H1 (cell line): Measurements from ENCODE around the gene SHROOM3. TPM values are rescaled to one million over a fixed set of nuclear protein-coding genes. Genes with fewer than 3 reads are reported as not detected.
A peak's percentile ranks its signal among the peaks of the same experiment; 100 is the strongest.

Source experiments
- CTCF ChIA-PET: fragments of 300-600 bp; sonication (Branson Sonifier 250); formaldehyde crosslinking; loops from one replicate; lab custom pipeline; 2021; ENCODE audit not compliant: partially characterized antibody; lab: Charles Lee
- POLR2A ChIA-PET: fragments of 300-600 bp; sonication (Branson Sonifier 250); formaldehyde crosslinking; loops from one replicate; lab custom pipeline; 2021; ENCODE audit warnings: inconsistent platforms; ENCODE audit not compliant: partially characterized antibody; lab: Charles Lee
- DNase-seq, 2 experiments: peaks; one replicate each; pipeline versions ENCODE4 v3.0.0 to v3.0.0-alpha.2; 2010 to 2022; ENCODE audit warnings: low spot score in 2 of 2, low read depth in 1 of 2, mixed read lengths in 1 of 2
- FAIRE-seq: peaks from 2 replicates; lab custom pipeline; 2011; peaks lifted over from hg19 to GRCh38; lab: Jason Lieb, UNC
- H2AFZ ChIP-seq: 2 replicates; pipeline ENCODE4 v1.8.1; 2012; ENCODE audit warnings: low read length, inconsistent platforms
- H2AK5ac ChIP-seq: 2 replicates; pipeline ENCODE4 v1.6.1; 2013; ENCODE audit warnings: low read depth, low read length
- H2BK120ac ChIP-seq: replicated peaks from 2 replicates; pipeline ENCODE3; 2013; ENCODE audit warnings: low read depth, low read length, inconsistent platforms
- H2BK12ac ChIP-seq: 2 replicates; pipeline ENCODE4 v1.6.1; 2013; ENCODE audit warnings: low read depth, low read length
- H2BK15ac ChIP-seq: 2 replicates; pipeline ENCODE4 v1.6.1; 2013; ENCODE audit warnings: low read length
- H2BK20ac ChIP-seq: 2 replicates; pipeline ENCODE4 v1.6.1; 2013; ENCODE audit warnings: low read length
- H2BK5ac ChIP-seq: 2 replicates; pipeline ENCODE4 v1.6.1; 2013; ENCODE audit warnings: low read depth, low read length
- H3K14ac ChIP-seq: 2 replicates; pipeline ENCODE4 v1.6.1; 2013; ENCODE audit warnings: inconsistent platforms; ENCODE audit not compliant: insufficient read length
- H3K18ac ChIP-seq: 2 replicates; pipeline ENCODE4 v1.6.1; 2013; ENCODE audit warnings: low read length; ENCODE audit errors: extremely low read depth
- H3K23ac ChIP-seq: 2 replicates; pipeline ENCODE4 v1.6.1; 2013; ENCODE audit warnings: inconsistent platforms; ENCODE audit not compliant: insufficient read length
- H3K23me2 ChIP-seq: 2 replicates; pipeline ENCODE4 v1.6.1; 2013; ENCODE audit warnings: low read depth, low read length
- H3K27ac ChIP-seq: 2 replicates; pipeline ENCODE4 v1.6.1; 2011; ENCODE audit warnings: low read depth, low read length, inconsistent platforms
- H3K27me3 ChIP-seq, 4 experiments: replicated peaks in 1 of 4; 1 replicate in 1 of 4; 2 replicates in 3 of 4; pipeline versions ENCODE4 v1.6.1 to v1.8.1; 2011 to 2013; ENCODE audit warnings: low read length in 3 of 4, mild to moderate bottlenecking in 3 of 4, inconsistent platforms in 2 of 4, mixed read lengths in 2 of 4, moderate library complexity in 1 of 4; ENCODE audit not compliant: control insufficient read depth in 3 of 4, insufficient read depth in 3 of 4; ENCODE audit errors: extremely low read depth in 1 of 4
- H3K36me3 ChIP-seq, 4 experiments: 2 replicates each; pipeline versions ENCODE4 v1.6.1 to v1.8.1; 2011 to 2013; ENCODE audit warnings: mild to moderate bottlenecking in 4 of 4, low read length in 3 of 4, moderate library complexity in 2 of 4, control low read depth in 1 of 4, inconsistent platforms in 1 of 4; ENCODE audit not compliant: insufficient read depth in 4 of 4, control insufficient read depth in 2 of 4
- H3K4ac ChIP-seq: replicated peaks from 2 replicates; pipeline ENCODE3; 2013; ENCODE audit warnings: low read length, low read depth, mixed read lengths, inconsistent platforms; ENCODE audit not compliant: insufficient read length
- H3K4me1 ChIP-seq, 4 experiments: replicated peaks in 1 of 4; 1 replicate in 1 of 4; 2 replicates in 3 of 4; pipeline versions ENCODE4 v1.6.1 to v1.8.1; 2011 to 2013; ENCODE audit warnings: low read length in 3 of 4, inconsistent platforms in 2 of 4, mixed read lengths in 1 of 4; ENCODE audit not compliant: insufficient read depth in 4 of 4, control insufficient read depth in 3 of 4
- H3K4me2 ChIP-seq, 2 experiments: 2 replicates each; pipeline versions ENCODE4 v1.6.1 to v1.8.1; 2011 to 2013; ENCODE audit warnings: low read depth in 2 of 2, low read length in 2 of 2, control low read depth in 1 of 2, inconsistent platforms in 1 of 2, mild to moderate bottlenecking in 1 of 2; ENCODE audit not compliant: insufficient read depth in 1 of 2
- H3K4me3 ChIP-seq, 4 experiments: fragments of 200-600, 300-600 bp in 1 of 4; sonication (generic), shearing (Covaris generic), sonication (Bioruptor Twin) in 1 of 4; 2 replicates each; pipeline versions ENCODE4 v1.5.1 to v1.8.1; 2011 to 2016; ENCODE audit warnings: low read length in 4 of 4, low read depth in 3 of 4, control low read depth in 2 of 4, inconsistent platforms in 2 of 4, mild to moderate bottlenecking in 2 of 4, mixed read lengths in 1 of 4, moderate library complexity in 1 of 4; ENCODE audit not compliant: insufficient read depth in 2 of 4; ENCODE audit errors: extremely low read depth in 1 of 4
- H3K56ac ChIP-seq: replicated peaks from 2 replicates; pipeline ENCODE3; 2013; ENCODE audit warnings: low read depth, mild to moderate bottlenecking, mixed read lengths, low read length, inconsistent platforms; ENCODE audit not compliant: insufficient read length
- H3K79me1 ChIP-seq: 2 replicates; pipeline ENCODE4 v1.6.1; 2013; ENCODE audit warnings: low read depth, low read length, control low read depth
- H3K79me2 ChIP-seq, 2 experiments: 2 replicates each; pipeline versions ENCODE4 v1.6.1 to v1.8.1; 2012 to 2013; ENCODE audit warnings: low read length in 2 of 2, mild to moderate bottlenecking in 2 of 2, inconsistent platforms in 1 of 2; ENCODE audit not compliant: insufficient read depth in 2 of 2, control insufficient read depth in 1 of 2
- H3K9ac ChIP-seq, 4 experiments: replicated peaks in 1 of 4; 1 replicate in 1 of 4; 2 replicates in 3 of 4; pipeline versions ENCODE4 v1.6.1 to v1.8.1; 2011 to 2013; ENCODE audit warnings: low read depth in 3 of 4, low read length in 3 of 4, control low read depth in 2 of 4, mild to moderate bottlenecking in 2 of 4, moderate library complexity in 2 of 4, inconsistent platforms in 1 of 4; ENCODE audit errors: extremely low read depth in 1 of 4
- H3K9me3 ChIP-seq, 2 experiments: 2 replicates each; pipeline versions ENCODE4 v1.6.1 to v1.8.1; 2012 to 2013; ENCODE audit warnings: mild to moderate bottlenecking in 2 of 2, moderate library complexity in 2 of 2, control low read depth in 1 of 2, inconsistent platforms in 1 of 2, low read depth in 1 of 2, low read length in 1 of 2, mixed read lengths in 1 of 2; ENCODE audit not compliant: insufficient read depth in 2 of 2
- H4K20me1 ChIP-seq, 2 experiments: replicated peaks in 1 of 2; 2 replicates each; pipeline versions ENCODE3 to v1.8.1; 2011 to 2013; ENCODE audit warnings: inconsistent platforms in 2 of 2, low read length in 2 of 2, mild to moderate bottlenecking in 1 of 2; ENCODE audit not compliant: insufficient read depth in 2 of 2, control insufficient read depth in 1 of 2
- H4K5ac ChIP-seq: 2 replicates; pipeline ENCODE4 v1.6.1; 2013; ENCODE audit warnings: low read length, low read depth, mixed read lengths, inconsistent platforms; ENCODE audit not compliant: insufficient read length
- H4K8ac ChIP-seq: 2 replicates; pipeline ENCODE4 v1.8.0; 2013; ENCODE audit warnings: mild to moderate bottlenecking, moderate library complexity, low read length, inconsistent platforms; ENCODE audit not compliant: insufficient read depth; ENCODE audit errors: extremely low read depth
- H4K91ac ChIP-seq: replicated peaks from 2 replicates; pipeline ENCODE3; 2013; ENCODE audit warnings: low read length, mixed read lengths, inconsistent platforms; ENCODE audit not compliant: insufficient read length
- BACH1 ChIP-seq: IDR thresholded peaks from 2 replicates; pipeline ENCODE4 v1.6.1; 2012; ENCODE audit warnings: low read length, improper control_type of control experiment
- EGR1 ChIP-seq: IDR thresholded peaks from 2 replicates; pipeline ENCODE4 v1.6.1; 2011; ENCODE audit warnings: low read depth, low read length, borderline replicate concordance
- GABPA ChIP-seq: IDR thresholded peaks from 2 replicates; pipeline ENCODE4 v1.6.1; 2011; ENCODE audit warnings: mild to moderate bottlenecking, low read length, moderate library complexity, borderline replicate concordance; ENCODE audit not compliant: insufficient read depth
- WGBS, 2 experiments: shearing (Covaris generic) in 1 of 2; methylation state at CpG; one replicate each; pipeline versions ENCODE4 v1.1.6 to v1.1.7; 2013 to 2015; ENCODE audit warnings: low lambda C conversion rate in 2 of 2, mixed read lengths in 2 of 2, inconsistent platforms in 1 of 2, low coverage in 1 of 2, missing lambda C conversion rate in 1 of 2; ENCODE audit not compliant: insufficient replicate concordance in 2 of 2, insufficient coverage in 1 of 2, insufficient read length in 1 of 2; ENCODE audit errors: extremely low coverage in 1 of 2, missing lambda C conversion rate in 1 of 2; 5-methylcytosine and 5-hydroxymethylcytosine counted together
- polyA plus RNA-seq, 7 experiments: library from polyadenylated mRNA; depleted of rRNA in 3 of 7; stranded (reverse) in 5 of 7; unstranded in 2 of 7; fragments of >200 nt in 5 of 7; fragments of 200-250 nt in 2 of 7; gene quantifications; 1 replicate in 5 of 7; 2 replicates in 1 of 7; 4 replicates in 1 of 7; pipeline versions ENCODE4 v1.2.1 to v1.2.3, GENCODE V29; 2011 to 2013; ENCODE audit warnings: missing spikeins in 2 of 7, mixed read lengths in 2 of 7
- total RNA-seq: library from RNA; stranded (reverse); fragmentation: NEBNext Ultra II Directional; extraction: Animal tissue kit (Norgen Biotek cat#: 25700); gene quantifications from 2 replicates; pipeline ENCODE4 v1.2.1, GENCODE V29; 2021
- TF ChIP-seq, protein P1 (sequence below): IDR thresholded peaks from 2 replicates; pipeline ENCODE4 v1.6.1; 2011; ENCODE audit warnings: low read depth, mild to moderate bottlenecking, low read length; ENCODE audit not compliant: insufficient read depth

Gene SHROOM3
- total and polyA plus RNA-seq, 2 of the 8 experiments (the other 6 are each of a cell fraction or from before 2014, with no cell fraction given) = 15.8 to 34.0 TPM

- no peak for FAIRE-seq
Measured at GRCh38 chr4:76585272-76585671, 150.2 kb downstream of the SHROOM3 start.

More at GRCh38 chr4:76585272-76585671, 150.2 kb downstream of the SHROOM3 start:
- H3K4me1 ChIP-seq = peaks cover 9 to 18% (median 15%) of the 10 kb centered on the region in 4 experiments
- DNase-seq = no peak
- H3K23me2 ChIP-seq = peaks cover 2% of the 10 kb centered on the region; the same call in 1 of the 2 replicates
- H2BK15ac ChIP-seq = no peak overlapping the region
- H2BK12ac ChIP-seq = no peak overlapping the region; the same call in 1 of the 2 replicates
- H3K9me3 ChIP-seq = no peaks in the 10 kb centered on the region
- H2BK20ac ChIP-seq = no peak overlapping the region
- H3K23ac ChIP-seq = no peak overlapping the region
- H2BK5ac ChIP-seq = no peak overlapping the region
- H3K4me2 ChIP-seq = peak overlapping the region; percentile 67 to 87; a peak in 3 of 4 replicates
- H4K20me1 ChIP-seq = no peaks in the 10 kb centered on the region
- H3K79me2 ChIP-seq = no peaks in the 10 kb centered on the region
- H3K36me3 ChIP-seq = no peaks in the 10 kb centered on the region
- H4K8ac ChIP-seq = no peak overlapping the region
- no peak overlapping the region for H3K56ac ChIP-seq
- H3K4ac ChIP-seq = no peak overlapping the region
- CTCF ChIA-PET = interaction anchor here (0.7 to 2.1 kb wide), 21 partner anchors 12 to 240 kb away, joined by 3 to 8 read pairs (median 4); no protein-coding TSS in a partner anchor
- WGBS, 2 experiments = 55% methylated on average over 5 of the region's 5 CpGs; no CpG with 5 or more reads in 1 of the 2 experiments
- no peak for TF ChIP-seq GABPA
- TF ChIP-seq, protein P1, sequence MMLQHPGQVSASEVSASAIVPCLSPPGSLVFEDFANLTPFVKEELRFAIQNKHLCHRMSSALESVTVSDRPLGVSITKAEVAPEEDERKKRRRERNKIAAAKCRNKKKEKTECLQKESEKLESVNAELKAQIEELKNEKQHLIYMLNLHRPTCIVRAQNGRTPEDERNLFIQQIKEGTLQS = no peak
- no peak for TF ChIP-seq EGR1
- TF ChIP-seq BACH1 = no peak
- H2BK120ac ChIP-seq = no peak overlapping the region
- no peak overlapping the region for H3K14ac ChIP-seq
- no peak overlapping the region for H2AFZ ChIP-seq
- H3K27ac ChIP-seq = no peak overlapping the region
- H3K4me3 ChIP-seq = peak overlapping the region in 3 of 4 experiments; percentile 32 to 55 (median 38); a peak in 5 of 8 replicates
- POLR2A ChIA-PET = interaction anchor here (0.7 to 1.9 kb wide), 8 partner anchors 12 to 147 kb away, joined by 3 to 9 read pairs (median 4); no protein-coding TSS in a partner anchor
- H3K79me1 ChIP-seq = no peaks in the 10 kb centered on the region
- no peaks in the 10 kb centered on the region for H3K27me3 ChIP-seq
- no peak overlapping the region for H4K5ac ChIP-seq
- H3K18ac ChIP-seq = no peak overlapping the region
- no peak overlapping the region for H2AK5ac ChIP-seq
- H3K9ac ChIP-seq = no peak overlapping the region
- H4K91ac ChIP-seq = no peak overlapping the region
